Measurements from ENCODE around the gene AHI1.

AHI1 gene

GRCh38 chr6:135325624-135326424, 171.7 kb downstream of the AHI1 start:
- DNase-seq (ENCODE audit: low spot score): no peak

GRCh38 chr6:135324531-135324930, 173.0 kb downstream of the AHI1 start:
- no peak for DNase-seq (ENCODE audit: low spot score)

- no peak for DNase-seq (ENCODE audit: low spot score)
These were observed 173.6 kb downstream of the AHI1 start for GRCh38 chr6:135323979-135324378.

GRCh38 chr6:135323202-135323668, 174.3 kb downstream of the AHI1 start:
- DNase-seq (ENCODE audit: low spot score): no peak

- no peak for DNase-seq (ENCODE audit: low spot score)
These were observed 174.9 kb downstream of the AHI1 start for GRCh38 chr6:135322427-135323201.

- no peak for DNase-seq (ENCODE audit: low spot score)
These were observed 176.6 kb downstream of the AHI1 start for GRCh38 chr6:135320721-135321621.

GRCh38 chr6:135319819-135320218, 177.7 kb downstream of the AHI1 start:
- DNase-seq (ENCODE audit: low spot score): no peak

GRCh38 chr6:135318738-135319469, 178.6 kb downstream of the AHI1 start:
- DNase-seq (ENCODE audit: low spot score): no peak

- DNase-seq (ENCODE audit: low spot score): no peak
These were observed 183.0 kb downstream of the AHI1 start for GRCh38 chr6:135314543-135314942.

- peak; percentile 48 for DNase-seq (ENCODE audit: low spot score)
These were observed 185.9 kb downstream of the AHI1 start for GRCh38 chr6:135311446-135312200.

- no peak for DNase-seq (ENCODE audit: low spot score)
These were observed 187.2 kb downstream of the AHI1 start for GRCh38 chr6:135310291-135310690.

GRCh38 chr6:135306740-135307420, 190.7 kb downstream of the AHI1 start:
- DNase-seq (ENCODE audit: low spot score): no peak

GRCh38 chr6:135306166-135306565, 191.4 kb downstream of the AHI1 start:
- DNase-seq (ENCODE audit: low spot score): no peak

GRCh38 chr6:135305684-135306083, 191.9 kb downstream of the AHI1 start:
- DNase-seq (ENCODE audit: low spot score): no peak

GRCh38 chr6:135304883-135305282, 192.7 kb downstream of the AHI1 start:
- DNase-seq (ENCODE audit: low spot score): no peak

GRCh38 chr6:135301304-135301703, 196.2 kb downstream of the AHI1 start:
- DNase-seq (ENCODE audit: low spot score): no peak

- no peak for DNase-seq (ENCODE audit: low spot score)
These were observed 197.0 kb downstream of the AHI1 start for GRCh38 chr6:135300576-135300975.

- DNase-seq (ENCODE audit: low spot score): no peak
These were observed 198.3 kb downstream of the AHI1 start for GRCh38 chr6:135299256-135299655.

- no peak for DNase-seq (ENCODE audit: low spot score)
These were observed 199.1 kb downstream of the AHI1 start for GRCh38 chr6:135298455-135298854.

GRCh38 chr6:135296715-135297114, 200.8 kb downstream of the AHI1 start:
- DNase-seq (ENCODE audit: low spot score): no peak

All from cerebellar cortex (tissue), 1 donor.